OCI-LY3 (cell line): ENCODE measurements around the gene GNPNAT1.

Experiments used
- EZH2phosphoT487 ChIP-seq: fragments of 200-600 bp; shearing (Covaris generic); IDR thresholded peaks from 2 replicates; pipeline ENCODE4 v1.6.1; 2018; ENCODE audit warnings: antibody characterized with exemption, mixed run types, low read depth
- TF ChIP-seq, protein P1 (sequence below): fragments of 200-600, 300-600 bp; sonication (generic); IDR thresholded peaks from 2 replicates; pipeline ENCODE4 v1.5.1; 2014; ENCODE audit warnings: antibody characterized with exemption, low read length, low read depth

DNA sequence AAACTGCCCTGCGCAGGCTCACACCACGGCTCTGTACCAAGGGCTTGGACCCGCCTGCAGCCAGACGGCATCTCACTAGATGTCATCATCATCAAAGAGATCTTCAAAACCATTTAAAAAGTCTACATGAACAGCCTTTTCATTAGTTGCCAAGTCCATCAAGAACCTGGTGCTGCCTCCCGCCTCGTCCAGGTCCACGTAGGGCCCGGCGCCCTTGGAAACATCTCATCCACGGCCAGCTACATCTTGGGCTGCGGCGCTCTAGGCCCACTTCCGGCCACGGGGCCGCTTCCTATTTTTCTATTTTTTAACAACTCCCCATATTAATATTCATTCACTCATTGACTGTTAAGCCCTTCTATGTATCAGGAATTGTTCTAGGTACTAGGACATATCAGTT is 7.4 kb upstream of the GNPNAT1 start:
- TF ChIP-seq, protein P1, sequence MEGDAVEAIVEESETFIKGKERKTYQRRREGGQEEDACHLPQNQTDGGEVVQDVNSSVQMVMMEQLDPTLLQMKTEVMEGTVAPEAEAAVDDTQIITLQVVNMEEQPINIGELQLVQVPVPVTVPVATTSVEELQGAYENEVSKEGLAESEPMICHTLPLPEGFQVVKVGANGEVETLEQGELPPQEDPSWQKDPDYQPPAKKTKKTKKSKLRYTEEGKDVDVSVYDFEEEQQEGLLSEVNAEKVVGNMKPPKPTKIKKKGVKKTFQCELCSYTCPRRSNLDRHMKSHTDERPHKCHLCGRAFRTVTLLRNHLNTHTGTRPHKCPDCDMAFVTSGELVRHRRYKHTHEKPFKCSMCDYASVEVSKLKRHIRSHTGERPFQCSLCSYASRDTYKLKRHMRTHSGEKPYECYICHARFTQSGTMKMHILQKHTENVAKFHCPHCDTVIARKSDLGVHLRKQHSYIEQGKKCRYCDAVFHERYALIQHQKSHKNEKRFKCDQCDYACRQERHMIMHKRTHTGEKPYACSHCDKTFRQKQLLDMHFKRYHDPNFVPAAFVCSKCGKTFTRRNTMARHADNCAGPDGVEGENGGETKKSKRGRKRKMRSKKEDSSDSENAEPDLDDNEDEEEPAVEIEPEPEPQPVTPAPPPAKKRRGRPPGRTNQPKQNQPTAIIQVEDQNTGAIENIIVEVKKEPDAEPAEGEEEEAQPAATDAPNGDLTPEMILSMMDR = no peak
- no peak for TF ChIP-seq EZH2phosphoT487
